Vagina (tissue), 2 donors: ENCODE data around the gene HDAC7.
A peak's percentile ranks its signal among the peaks of the same experiment; 100 is the strongest.

ENCODE experiments used
- POLR2A ChIP-seq, 2 donors: fragments of 450-650 bp; IDR thresholded peaks; one replicate each; pipeline ENCODE4 v1.6.1; 2017; ENCODE audit warnings: antibody characterized with exemption in 2 of 2, mild to moderate bottlenecking in 2 of 2, moderate library complexity in 2 of 2
- POLR2AphosphoS5 ChIP-seq, 2 donors: sonication (generic); formaldehyde crosslinking; IDR thresholded peaks; one replicate each; pipeline ENCODE4 v1.9.0; 2017; ENCODE audit warnings: antibody characterized with exemption in 2 of 2, mild to moderate bottlenecking in 2 of 2, low read depth in 1 of 2; ENCODE audit not compliant: insufficient read depth in 1 of 2
- TF ChIP-seq, protein P1 (sequence below), 3 experiments: fragments of 450-650 bp in 2 of 3; fragments of 200-600 bp in 1 of 3; sonication (generic) in 1 of 3; IDR thresholded peaks; one replicate each; pipeline ENCODE4 v1.5.1; 2017 to 2019; ENCODE audit warnings: antibody characterized with exemption in 3 of 3, mild to moderate bottlenecking in 2 of 3, moderate library complexity in 2 of 3

DNA sequence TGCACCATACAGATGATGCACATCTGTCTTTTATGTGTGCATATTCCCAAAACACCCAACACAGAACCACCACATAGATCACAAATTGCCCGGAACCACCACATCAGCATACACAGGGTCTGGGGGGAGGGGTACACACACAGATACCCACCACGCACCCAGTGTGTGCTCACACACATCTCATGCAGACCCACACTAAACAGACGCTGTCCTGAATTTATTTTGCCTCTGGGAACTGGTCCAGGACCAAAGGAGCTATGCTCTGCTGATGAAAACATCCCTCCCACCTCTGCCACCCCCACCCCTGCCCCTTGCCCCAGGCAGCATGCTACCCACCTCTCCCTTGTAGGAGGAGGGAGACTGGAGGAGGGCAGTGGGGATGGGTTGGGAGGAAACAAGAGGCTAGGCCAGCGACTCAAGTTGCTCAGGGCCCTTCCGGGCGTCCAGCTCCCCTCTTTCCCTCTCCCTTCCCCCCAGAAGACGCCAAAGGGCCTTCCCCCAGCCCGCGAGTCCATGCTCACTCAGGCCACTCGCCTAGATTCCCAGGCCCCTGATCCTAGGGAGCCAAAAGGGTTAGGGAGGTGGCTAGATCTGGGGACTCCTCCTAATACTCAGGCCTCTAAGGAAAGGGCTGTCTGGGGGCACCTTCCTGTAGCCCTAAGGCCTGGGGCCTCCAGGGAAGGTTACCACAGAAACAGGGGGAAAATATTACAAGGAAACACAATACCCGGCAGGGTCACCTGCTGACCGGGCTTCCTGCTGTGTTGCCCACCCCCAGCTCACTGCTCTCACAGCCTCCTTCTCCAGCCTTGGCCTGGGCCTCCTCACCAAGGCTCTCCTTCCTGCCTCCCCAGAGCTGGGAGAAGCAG is 3.1 kb downstream of the HDAC7 start:
- TF ChIP-seq, protein P1, sequence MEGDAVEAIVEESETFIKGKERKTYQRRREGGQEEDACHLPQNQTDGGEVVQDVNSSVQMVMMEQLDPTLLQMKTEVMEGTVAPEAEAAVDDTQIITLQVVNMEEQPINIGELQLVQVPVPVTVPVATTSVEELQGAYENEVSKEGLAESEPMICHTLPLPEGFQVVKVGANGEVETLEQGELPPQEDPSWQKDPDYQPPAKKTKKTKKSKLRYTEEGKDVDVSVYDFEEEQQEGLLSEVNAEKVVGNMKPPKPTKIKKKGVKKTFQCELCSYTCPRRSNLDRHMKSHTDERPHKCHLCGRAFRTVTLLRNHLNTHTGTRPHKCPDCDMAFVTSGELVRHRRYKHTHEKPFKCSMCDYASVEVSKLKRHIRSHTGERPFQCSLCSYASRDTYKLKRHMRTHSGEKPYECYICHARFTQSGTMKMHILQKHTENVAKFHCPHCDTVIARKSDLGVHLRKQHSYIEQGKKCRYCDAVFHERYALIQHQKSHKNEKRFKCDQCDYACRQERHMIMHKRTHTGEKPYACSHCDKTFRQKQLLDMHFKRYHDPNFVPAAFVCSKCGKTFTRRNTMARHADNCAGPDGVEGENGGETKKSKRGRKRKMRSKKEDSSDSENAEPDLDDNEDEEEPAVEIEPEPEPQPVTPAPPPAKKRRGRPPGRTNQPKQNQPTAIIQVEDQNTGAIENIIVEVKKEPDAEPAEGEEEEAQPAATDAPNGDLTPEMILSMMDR (IDR thresholded peaks at IDR 0.05): no peak
- TF ChIP-seq POLR2AphosphoS5 (IDR thresholded peaks at IDR 0.05; ENCODE audit: insufficient read depth in 1 of 2, low read depth in 1 of 2) (peak in 1 of 2 donors; percentile 24), POLR2A (IDR thresholded peaks at IDR 0.05) (no peak)
